Measurements from ENCODE around the gene KIF24. TPM values are rescaled to one million over a fixed set of nuclear protein-coding genes. Genes with fewer than 3 reads are reported as not detected.
"Not testable (repeated sequence)": the region's sequence is repeated elsewhere in the genome, so short reads cannot be mapped to it uniquely, and the experiment has no call there.

KIF24 gene
- total and polyA plus RNA-seq, 9 donors, result 0.47 to 3.2 (median 1.00) TPM

GRCh38 chr9:34311499-34312185 is 17.4 kb downstream of the KIF24 start:
- Histone ChIP-seq H3K27me3 (peaks cover 2% of the 10 kb centered on the region), H3K36me3 (no peaks in the 10 kb centered on the region), H3K4me1 (ENCODE audit: insufficient read depth) (no peaks in the 10 kb centered on the region), H3K27ac (no peak overlapping the region), H3K9me3 (no peaks in the 10 kb centered on the region), H3K4me3 (no peak overlapping the region)
- intact Hi-C loops (cut with DNase I), result no loop called here
- WGBS, 3 donors, result 80 to 93% (median 89%) methylated on average over 6 of the region's 6 CpGs
- no peak for DNase-seq
- TF ChIP-seq CTCF (IDR thresholded peaks at IDR 0.05) (no peak), EP300 (IDR thresholded peaks at IDR 0.05) (no peak), POLR2A (IDR thresholded peaks at IDR 0.05) (no peak)

GRCh38 chr9:34310215-34310614 is 18.9 kb downstream of the KIF24 start:
- DNase-seq, result no peak
- H3K27me3 ChIP-seq, result peaks cover 2% of the 10 kb centered on the region
- no peak overlapping the region for H3K27ac ChIP-seq
- 93 to 94% (median 94%) methylated on average over 1 of the region's 1 CpG for WGBS, 3 donors
- no peaks in the 10 kb centered on the region for H3K36me3 ChIP-seq
- H3K4me3 ChIP-seq, result no peak overlapping the region
- TF ChIP-seq CTCF (IDR thresholded peaks at IDR 0.05) (no peak), EP300 (IDR thresholded peaks at IDR 0.05) (no peak), POLR2A (IDR thresholded peaks at IDR 0.05) (no peak)
- H3K4me1 ChIP-seq (ENCODE audit: insufficient read depth), result no peaks in the 10 kb centered on the region
- intact Hi-C loops (cut with DNase I), result no loop called here
- no peaks in the 10 kb centered on the region for H3K9me3 ChIP-seq

- H3K4me1 ChIP-seq (ENCODE audit: insufficient read depth); H3K27me3 ChIP-seq; H3K4me3 ChIP-seq; H3K36me3 ChIP-seq; H3K27ac ChIP-seq; H3K9me3 ChIP-seq; DNase-seq; intact Hi-C loops (cut with DNase I): not testable (repeated sequence)
- WGBS, 3 donors, result 94 to 98% (median 97%) methylated on average over 3 of the region's 3 CpGs
Measured at GRCh38 chr9:34308316-34308715, 20.8 kb downstream of the KIF24 start.

- H3K9me3 ChIP-seq; DNase-seq; H3K36me3 ChIP-seq; H3K4me1 ChIP-seq (ENCODE audit: insufficient read depth); intact Hi-C loops (cut with DNase I); H3K27ac ChIP-seq; H3K27me3 ChIP-seq; H3K4me3 ChIP-seq: not testable (repeated sequence)
- 88% methylated on average over 7 of the region's 7 CpGs for WGBS, 3 donors
Measured at GRCh38 chr9:34301064-34301463, 28.0 kb downstream of the KIF24 start.

- 44 to 53% (median 47%) methylated on average over 2 of the region's 2 CpGs for WGBS, 3 donors
- no peak overlapping the region for H3K4me3 ChIP-seq
- H3K9me3 ChIP-seq, result no peaks in the 10 kb centered on the region
- no peak overlapping the region for H3K27ac ChIP-seq
- no peak for DNase-seq
- no peak for TF ChIP-seq POLR2A (IDR thresholded peaks at IDR 0.05)
- no peak for TF ChIP-seq EP300 (IDR thresholded peaks at IDR 0.05)
- no peak for TF ChIP-seq CTCF (IDR thresholded peaks at IDR 0.05)
- intact Hi-C loops (cut with DNase I), result no loop called here
- no peaks in the 10 kb centered on the region for H3K4me1 ChIP-seq (ENCODE audit: insufficient read depth)
- no peaks in the 10 kb centered on the region for H3K36me3 ChIP-seq
- H3K27me3 ChIP-seq, result no peaks in the 10 kb centered on the region
Measured at GRCh38 chr9:34292552-34292951, 36.5 kb downstream of the KIF24 start.
